Right renal cortex interstitium (tissue), 3 donors: ENCODE measurements around the gene OR8B8. TPM values are rescaled to one million over a fixed set of nuclear protein-coding genes. Genes with fewer than 3 reads are reported as not detected.
"Not testable (repeated sequence)": the region's sequence is repeated elsewhere in the genome, so short reads cannot be mapped to it uniquely, and the experiment has no call there.

ENCODE experiments used
- DNase-seq, 3 donors: peaks; one replicate each; pipeline ENCODE4 v3.0.0-alpha.2; 2013; ENCODE audit warnings: low read depth in 3 of 3, low spot score in 2 of 3
- polyA plus RNA-seq, 3 donors: library from polyadenylated mRNA; unstranded; fragments of 120-200 nt; gene quantifications; one replicate each; pipeline ENCODE4 v1.2.1, GENCODE V29; 2013; ENCODE audit not compliant: insufficient read length in 3 of 3

OR8B8 gene
- polyA plus RNA-seq = under 1 TPM in 1 of 3 donors, not detected in 2; 0.03 TPM

DNA sequence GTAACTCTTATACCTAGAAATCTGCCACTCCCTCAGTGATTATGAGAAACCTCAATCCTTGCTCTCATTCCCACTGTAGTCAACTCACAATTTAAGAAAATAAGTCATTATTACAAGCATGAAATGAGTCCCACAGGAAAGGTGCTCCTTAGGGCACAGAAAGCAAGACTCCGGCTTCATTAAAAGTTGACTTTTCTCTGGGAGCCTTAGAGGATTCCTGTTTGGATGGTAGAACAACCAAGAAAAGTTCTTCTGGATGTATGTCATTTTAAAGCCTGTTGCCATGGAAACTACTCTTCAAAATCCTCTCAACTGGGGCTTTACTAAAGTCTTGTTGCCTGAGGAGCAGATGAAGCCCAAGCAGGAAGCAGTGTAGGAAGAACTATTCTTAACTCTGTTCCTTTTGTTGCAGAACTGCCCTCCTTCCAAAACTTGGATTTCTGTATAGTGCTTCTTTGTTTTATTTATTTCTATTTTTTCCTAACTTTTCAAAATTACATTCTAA is at the start of gene OR8B8:
TSS of gene OR8B8 (minus strand) at position 51 of the 505 bp plus-strand sequence. CDS start 4,611 bp downstream, outside the sequence.
- DNase-seq = no peak

DNA sequence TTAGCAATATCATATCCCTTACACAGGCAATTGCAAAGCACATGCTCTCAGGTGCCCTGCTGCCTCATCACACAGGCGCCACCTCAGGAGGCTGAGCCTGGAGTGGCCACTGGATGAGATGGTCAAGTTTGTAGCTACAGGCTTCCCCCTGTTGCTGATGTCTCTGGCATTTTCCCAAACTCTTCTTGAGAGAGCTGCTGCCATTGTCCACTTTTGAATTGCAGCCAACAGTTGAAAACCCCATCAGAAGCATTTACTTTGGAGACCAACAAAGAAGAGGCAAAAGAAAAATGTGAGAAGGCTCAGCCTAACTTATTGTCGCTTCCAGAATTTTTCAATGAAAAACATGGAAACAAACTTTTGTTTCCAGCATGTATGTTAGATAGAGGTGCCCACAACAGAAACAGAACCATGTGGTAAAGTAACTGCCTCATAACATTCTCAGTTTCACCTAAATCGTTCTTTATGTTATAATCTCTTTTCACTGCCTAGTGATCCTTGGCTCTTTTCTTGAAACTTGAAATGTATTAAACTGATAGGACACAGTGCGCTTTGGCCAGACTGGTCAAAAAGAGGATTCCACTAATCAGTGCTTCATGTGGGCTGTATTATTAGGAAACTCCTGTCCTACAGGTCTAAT is 47.6 kb upstream of the OR8B8 start:
- no peak for DNase-seq

- DNase-seq = no peak
Observed at GRCh38 chr11:124483422-124483821, 37.9 kb upstream of the OR8B8 start.

DNA sequence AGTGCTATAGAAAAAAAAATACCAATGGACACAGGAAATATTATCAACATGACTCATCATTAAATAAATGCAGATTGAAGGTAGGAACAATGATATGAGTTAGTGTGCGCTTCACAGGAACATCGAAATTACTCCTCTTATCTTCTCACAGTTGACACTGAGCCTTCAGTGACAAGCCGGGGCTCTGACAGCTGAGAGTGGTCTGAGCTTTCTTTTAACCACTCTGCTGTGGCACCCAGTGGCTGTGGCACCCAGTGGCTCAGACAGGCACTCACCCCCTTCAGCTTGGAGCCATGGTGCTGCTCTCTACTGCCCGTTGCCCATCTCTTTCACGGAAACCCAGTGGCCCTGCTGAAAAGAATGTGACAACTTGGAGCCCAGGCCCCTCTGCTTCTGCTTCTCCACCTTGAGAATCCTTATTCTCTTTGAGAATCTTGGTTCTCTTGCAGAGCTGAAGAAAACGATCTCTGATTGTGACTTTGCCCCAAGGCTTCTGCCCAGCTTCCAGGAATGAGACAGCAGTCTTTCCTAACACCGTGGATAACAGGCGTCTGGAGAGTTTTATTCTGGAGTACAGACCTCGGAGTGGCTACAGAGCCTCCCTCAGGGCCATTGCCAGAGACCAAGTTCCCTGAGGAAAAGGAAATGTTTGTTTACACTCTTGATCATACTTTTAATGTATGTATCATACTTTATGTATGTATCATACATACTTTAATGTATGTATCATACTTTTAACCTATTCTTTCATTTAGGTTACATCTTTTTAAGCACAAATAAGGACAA is 37.1 kb upstream of the OR8B8 start:
- DNase-seq = no peak

DNA sequence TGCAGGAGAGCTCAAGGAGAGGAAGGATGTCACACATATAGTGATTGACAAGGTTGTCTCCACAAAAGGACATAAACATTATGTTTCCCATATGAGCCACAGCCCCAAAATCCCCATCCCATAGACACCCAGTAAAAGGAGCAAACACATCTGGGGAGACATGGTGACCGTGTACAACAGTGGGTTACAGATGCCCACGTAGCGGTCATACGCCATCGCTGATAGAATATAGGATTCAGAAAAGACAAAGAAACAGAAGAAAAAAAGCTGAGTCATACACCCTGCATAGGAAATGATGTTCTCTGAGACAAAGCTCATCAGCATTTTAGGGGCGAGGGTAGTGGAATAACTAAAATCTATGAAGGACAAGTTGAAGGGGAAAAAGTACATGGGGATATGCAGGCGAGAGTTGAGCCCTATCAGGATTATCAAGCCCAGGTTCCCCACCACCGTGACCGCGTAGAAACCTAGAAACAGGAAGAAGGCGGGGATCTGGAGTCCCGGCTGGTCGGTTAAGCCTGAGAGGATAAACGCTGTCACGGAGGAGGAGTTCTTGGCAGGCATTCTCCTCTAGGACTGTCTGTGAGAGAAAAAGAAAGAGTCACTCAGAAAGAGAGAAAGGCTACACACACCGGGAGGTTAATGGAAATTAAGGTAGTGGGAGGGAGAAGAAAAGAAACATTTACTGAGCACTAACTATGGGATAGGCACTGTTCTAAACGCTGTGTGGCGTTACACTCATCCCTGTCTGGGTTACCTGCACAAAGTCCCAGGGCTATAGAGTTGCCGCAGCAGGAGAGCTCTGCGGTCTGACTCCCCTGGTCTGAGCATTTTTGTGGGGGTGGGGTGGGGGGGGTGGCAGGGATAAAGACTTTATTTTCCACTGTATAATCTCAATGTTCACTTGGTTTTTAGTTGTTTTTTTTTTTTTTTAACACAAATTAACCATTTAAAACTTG is 36.1 kb upstream of the OR8B8 start:
- no peak for DNase-seq

- no peak for DNase-seq
Observed at GRCh38 chr11:124479561-124479960, 34.1 kb upstream of the OR8B8 start.

DNA sequence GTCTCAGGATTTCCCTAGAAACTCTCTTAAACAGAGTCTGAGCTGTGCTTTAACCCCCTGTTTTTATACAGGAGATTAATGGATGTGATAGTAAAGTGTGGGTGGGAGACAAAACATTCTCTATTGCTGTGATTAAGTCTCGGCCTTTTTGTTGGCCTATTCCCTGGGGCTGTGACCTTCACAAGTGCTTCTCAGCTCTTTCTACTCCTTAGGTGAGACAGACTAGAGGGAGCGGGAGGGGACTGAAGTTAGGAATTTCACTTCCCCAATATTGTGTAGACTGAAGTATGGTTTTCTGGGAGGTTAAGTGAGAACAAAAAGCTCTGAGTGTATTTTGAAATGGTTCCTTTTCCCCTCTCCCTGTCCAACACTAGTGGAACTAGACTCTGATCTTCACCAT is 29.8 kb upstream of the OR8B8 start:
- DNase-seq = no peak

- no peak for DNase-seq
Observed at GRCh38 chr11:124474779-124475178, 29.3 kb upstream of the OR8B8 start.

DNA sequence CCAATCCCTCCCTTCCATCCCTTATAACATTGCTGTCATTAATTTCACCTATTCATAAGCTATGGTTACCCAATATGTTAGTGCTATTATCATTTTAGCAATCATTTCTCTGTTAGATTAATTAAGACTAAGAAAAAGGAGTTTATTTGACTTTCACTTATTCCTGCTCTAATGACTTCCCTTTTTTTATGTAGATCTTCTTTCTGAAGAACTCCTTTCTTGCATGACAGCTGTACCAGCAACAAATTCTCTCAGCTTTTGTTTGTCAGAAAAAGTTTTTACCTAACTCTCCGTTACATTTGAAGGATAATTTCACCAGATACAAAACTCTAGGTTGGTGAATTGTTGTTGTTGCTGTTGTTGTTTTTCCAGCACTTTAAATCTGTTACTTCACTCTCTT is 28.6 kb upstream of the OR8B8 start:
- DNase-seq = no peak

- DNase-seq = no peak
Observed at GRCh38 chr11:124473476-124473875, 28.0 kb upstream of the OR8B8 start.

- DNase-seq = no peak
Observed at GRCh38 chr11:124470561-124471227, 25.2 kb upstream of the OR8B8 start.

DNA sequence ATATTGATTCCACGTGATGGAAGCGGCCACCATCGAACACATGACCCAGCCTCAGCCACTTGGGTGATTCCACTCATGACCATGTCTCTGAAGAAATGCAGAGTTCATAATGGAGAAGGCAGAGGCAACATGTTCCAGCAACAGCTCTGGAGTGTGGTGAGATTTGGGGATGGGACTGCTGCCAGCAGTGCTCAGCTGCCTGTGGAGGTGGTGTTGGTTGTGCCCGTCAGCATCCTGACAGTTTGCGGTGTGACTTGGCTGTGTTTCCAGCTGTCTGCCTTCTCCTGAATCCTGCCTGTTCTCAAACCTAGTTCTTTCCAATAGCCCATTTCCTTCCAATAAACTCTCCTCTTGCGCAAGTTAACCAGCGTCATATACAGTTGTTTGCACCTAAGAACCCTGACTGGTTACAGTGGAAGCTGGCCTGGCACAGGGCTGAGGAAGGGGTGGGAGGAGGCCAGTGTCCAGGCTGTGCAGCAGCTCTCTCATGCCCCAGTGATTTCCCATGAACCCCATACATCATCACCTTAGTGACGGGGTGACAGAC is 22.0 kb upstream of the OR8B8 start:
- no peak for DNase-seq

- no peak for DNase-seq
Observed at GRCh38 chr11:124465368-124465767, 19.9 kb upstream of the OR8B8 start.

DNA sequence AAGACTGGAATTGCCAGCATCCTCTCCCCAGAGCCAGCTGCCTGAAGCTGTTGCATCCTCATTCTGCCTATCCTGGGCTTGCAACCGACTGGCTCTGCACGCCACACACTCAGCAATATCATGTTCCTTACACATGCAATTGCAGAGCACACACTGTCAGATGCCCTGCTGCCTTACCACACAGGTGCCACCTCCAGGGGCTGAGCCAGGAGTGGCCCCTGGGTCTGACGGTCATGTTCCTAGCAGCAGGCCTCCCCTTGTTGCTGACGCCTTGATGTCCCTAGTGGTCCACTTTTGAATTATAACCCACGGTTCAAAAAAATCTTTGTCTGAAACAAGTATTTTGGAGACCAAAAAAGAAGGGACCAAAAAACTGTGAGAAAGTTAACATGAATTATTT is 18.5 kb upstream of the OR8B8 start:
- no peak for DNase-seq

- DNase-seq = no peak
Observed at GRCh38 chr11:124463324-124463723, 17.8 kb upstream of the OR8B8 start.

GRCh38 chr11:124460459-124460858 is 15.0 kb upstream of the OR8B8 start:
- DNase-seq = no peak

GRCh38 chr11:124459379-124459778 is 13.9 kb upstream of the OR8B8 start:
- DNase-seq = not testable (repeated sequence)

DNA sequence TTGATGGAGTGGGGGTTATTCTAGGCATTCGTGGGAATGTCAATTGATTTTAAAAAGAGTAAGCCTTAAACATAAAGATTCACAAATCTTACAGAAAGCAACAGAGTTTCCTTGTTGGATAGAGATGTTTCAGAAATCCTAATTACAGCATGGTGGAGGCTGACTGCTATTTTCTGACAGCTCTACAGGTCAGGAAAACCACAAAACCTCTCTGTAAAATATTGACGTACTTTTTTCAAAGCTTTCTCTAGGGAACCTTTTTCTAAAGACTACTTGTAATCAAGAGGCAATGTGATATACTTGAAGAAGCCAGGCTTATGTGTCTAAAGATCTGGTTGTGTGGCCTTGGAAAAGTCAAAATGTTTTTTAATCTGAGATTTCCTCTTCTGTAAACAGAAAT is 9.1 kb upstream of the OR8B8 start:
- DNase-seq = no peak

DNA sequence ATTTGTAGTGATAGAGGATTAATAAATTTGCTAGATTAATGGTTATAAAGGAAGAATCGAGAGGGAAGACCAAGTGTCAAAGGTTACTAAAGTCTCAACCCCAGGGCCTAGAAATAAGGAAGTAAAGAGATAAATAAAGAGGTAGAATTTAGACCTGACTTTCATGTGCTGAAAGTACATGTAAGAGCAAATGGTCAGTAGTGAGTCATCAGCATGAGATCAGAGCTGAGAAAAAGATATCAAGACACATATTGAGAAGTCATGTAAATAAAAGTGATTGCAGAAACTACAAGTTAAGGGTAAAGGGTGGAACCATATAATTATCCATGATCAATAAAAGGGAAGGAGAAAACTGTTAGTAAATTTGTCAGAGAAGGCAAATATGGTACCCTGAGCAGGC is 1.4 kb upstream of the OR8B8 start:
- DNase-seq = no peak

DNA sequence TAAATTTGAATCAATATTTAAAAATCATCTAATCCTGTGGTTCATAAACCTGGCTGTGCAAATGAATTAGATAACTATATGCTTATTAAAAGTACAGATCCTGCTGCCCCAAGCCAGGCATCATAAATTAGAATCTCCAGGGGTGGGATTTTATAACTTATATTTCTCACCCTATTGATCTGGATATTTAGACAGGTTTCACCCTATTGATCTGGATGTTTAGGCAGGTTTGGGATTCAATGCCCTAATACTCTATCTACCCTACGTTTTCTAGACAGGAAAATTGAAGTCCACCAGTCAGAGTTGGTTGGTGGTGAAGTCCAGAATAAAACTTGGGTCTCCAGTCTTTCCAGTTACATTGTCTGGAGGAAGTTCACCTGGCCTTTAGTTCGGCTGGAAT is 2.6 kb downstream of the OR8B8 start:
- DNase-seq = no peak
